Naive thymus-derived CD4-positive, alpha-beta T cell (primary cell): ENCODE data around the gene CENPB. TPM values are rescaled to one million over a fixed set of nuclear protein-coding genes. Genes with fewer than 3 reads are reported as not detected.

Experiments used
- ATAC-seq: fragments of 150-1000 bp; cut with Tn5 transposase; 2 replicates; pipeline ENCODE4 v1.10.0; 2021; ENCODE audit warnings: mild to moderate bottlenecking, moderate library complexity
- CTCF ChIA-PET: fragments of 350-600 bp; sonication (Branson Sonifier 250); formaldehyde crosslinking; loops from one replicate; lab custom pipeline; 2021; ENCODE audit warnings: antibody characterized with exemption; lab: Charles Lee
- POLR2A ChIA-PET: fragments of 350-600 bp; sonication (Branson Sonifier 250); formaldehyde crosslinking; loops from one replicate; lab custom pipeline; 2021; ENCODE audit warnings: antibody characterized with exemption, inconsistent platforms; lab: Charles Lee
- DNase-seq, 9 donors: peaks; one replicate each; pipeline versions ENCODE4 v3.0.0 to v3.0.0-alpha.2; 2020 to 2022; ENCODE audit warnings: mixed read lengths in 1 of 9
- H3K27ac ChIP-seq: one replicate; pipeline ENCODE4 v1.7.0; 2013; ENCODE audit warnings: mild to moderate bottlenecking, low read depth, low read length, moderate library complexity
- H3K27me3 ChIP-seq, 2 donors: one replicate each; pipeline ENCODE4 v1.7.0; 2013; ENCODE audit warnings: low read length in 2 of 2, mild to moderate bottlenecking in 2 of 2, moderate library complexity in 2 of 2; ENCODE audit not compliant: control insufficient read depth in 2 of 2, insufficient read depth in 2 of 2
- H3K36me3 ChIP-seq, 3 experiments: 1 replicate in 2 of 3; 2 replicates in 1 of 3; pipeline ENCODE4 v1.7.0; 2013; ENCODE audit warnings: low read length in 3 of 3, mild to moderate bottlenecking in 3 of 3, moderate library complexity in 1 of 3; ENCODE audit not compliant: insufficient read depth in 3 of 3, control insufficient read depth in 2 of 3
- H3K4me1 ChIP-seq, 2 donors: one replicate each; pipeline ENCODE4 v1.7.0; 2013; ENCODE audit warnings: low read length in 2 of 2, mild to moderate bottlenecking in 2 of 2, moderate library complexity in 1 of 2; ENCODE audit not compliant: control insufficient read depth in 2 of 2, insufficient read depth in 2 of 2
- H3K4me3 ChIP-seq: 2 replicates; pipeline ENCODE4 v1.7.0; 2013; ENCODE audit warnings: mild to moderate bottlenecking, low read length
- H3K9me3 ChIP-seq, 3 experiments: 1 replicate in 2 of 3; 2 replicates in 1 of 3; pipeline ENCODE4 v1.7.0; 2013; ENCODE audit warnings: low read length in 3 of 3; ENCODE audit not compliant: control insufficient read depth in 2 of 3
- H3K27ac Mint-ChIP-seq, 9 donors: one replicate each; pipeline ENCODE4 v1.8.0; 2020 to 2022; ENCODE audit warnings: mixed read lengths in 9 of 9, mild to moderate bottlenecking in 8 of 9, moderate library complexity in 5 of 9, inconsistent platforms in 2 of 9
- H3K27me3 Mint-ChIP-seq, 5 donors: one replicate each; pipeline ENCODE4 v1.8.0; 2021 to 2022; ENCODE audit warnings: mixed read lengths in 5 of 5, mild to moderate bottlenecking in 1 of 5
- H3K36me3 Mint-ChIP-seq, 5 donors: one replicate each; pipeline ENCODE4 v1.8.0; 2020 to 2022; ENCODE audit warnings: mixed read lengths in 5 of 5, mild to moderate bottlenecking in 3 of 5, inconsistent platforms in 1 of 5
- H3K4me1 Mint-ChIP-seq, 7 donors: one replicate each; pipeline ENCODE4 v1.8.0; 2020 to 2022; ENCODE audit warnings: mixed read lengths in 7 of 7, mild to moderate bottlenecking in 3 of 7, inconsistent platforms in 1 of 7
- H3K4me3 Mint-ChIP-seq, 10 donors: one replicate each; pipeline ENCODE4 v1.8.0; 2020 to 2022; ENCODE audit warnings: mild to moderate bottlenecking in 10 of 10, mixed read lengths in 10 of 10, moderate library complexity in 6 of 10, inconsistent platforms in 2 of 10
- H3K9me3 Mint-ChIP-seq, 11 donors: one replicate each; pipeline ENCODE4 v1.8.0; 2020 to 2022; ENCODE audit warnings: mixed read lengths in 11 of 11, mild to moderate bottlenecking in 4 of 11, inconsistent platforms in 1 of 11, moderate library complexity in 1 of 11
- intact Hi-C, 2 donors: fragments of 100-400 bp; cut with micrococcal nuclease; formaldehyde crosslinking; loops; one replicate each; pipeline ENCODE4 v1.15.1; 2023
- polyA plus RNA-seq, 2 donors: library from polyadenylated mRNA; unstranded; fragments of 300-500 nt; fragmentation: Illumina TruSeq; gene quantifications; one replicate each; pipeline ENCODE4 v1.2.3, GENCODE V29; 2021
- total RNA-seq, 6 experiments: library from RNA in 5 of 6; stranded (reverse) in 5 of 6; gene quantifications; 1 replicate in 5 of 6; 2 replicates in 1 of 6; pipeline ENCODE4 v1.2.3 and lab custom pipeline; 2021 to 2026

Gene CENPB
- total and polyA plus RNA-seq, 7 experiments from 2014 or later = 1.3 to 73.6 (median 43.2) TPM

- peak overlapping the region; percentile 24 for H3K4me3 ChIP-seq
- Mint-ChIP-seq H3K9me3 (no peaks in the 10 kb centered on the region), H3K4me1 (peaks cover 0 to 15% (median 4%) of the 10 kb centered on the region in 7 donors), H3K36me3 (peaks cover 0 to 6% (median 3%) of the 10 kb centered on the region in 5 donors), H3K4me3 (peak overlapping the region; percentile 1 to 83 (median 66)), H3K27ac (peak overlapping the region in 6 of 9 donors; percentile 14 to 77 (median 58)), H3K27me3 (peaks cover 0 to 2% (median 0%) of the 10 kb centered on the region in 5 donors)
- no peak for DNase-seq
- H3K27me3 ChIP-seq = no peaks in the 10 kb centered on the region
- no peaks in the 10 kb centered on the region for H3K9me3 ChIP-seq
- H3K27ac ChIP-seq = no peak overlapping the region
- peaks cover 0 to 5% of the 10 kb centered on the region in 2 donors for H3K4me1 ChIP-seq
- CTCF ChIA-PET = interaction anchor here (0.8 to 3.3 kb wide), 6 partner anchors 12 to 340 kb away, joined by 3 to 24 read pairs (median 4); partner anchors contain the start of gene ADISSP
- POLR2A ChIA-PET = interaction anchor here (1.2 to 1.5 kb wide), 3 partner anchors 16 to 103 kb away, joined by 3 to 12 read pairs (median 5); partner anchors contain the start of gene ADISSP
- ATAC-seq = no peak
- intact Hi-C loops = loop anchor here in 1 of 2 donors (2.0 kb wide), 2 partner anchors 94 to 340 kb away; partner anchors contain the start of gene MAVS
- H3K36me3 ChIP-seq = peaks cover 0 to 17% (median 0%) of the 10 kb centered on the region in 3 experiments
Measured at GRCh38 chr20:3752386-3752759, 34.2 kb downstream of the CENPB start.

- Mint-ChIP-seq H3K9me3 (no peaks in the 10 kb centered on the region), H3K4me3 (peak overlapping the region; percentile 1 to 83 (median 66)), H3K36me3 (peaks cover 0 to 4% (median 0%) of the 10 kb centered on the region in 5 donors), H3K27me3 (peaks cover 0 to 4% (median 0%) of the 10 kb centered on the region in 5 donors), H3K4me1 (peaks cover 0 to 15% (median 4%) of the 10 kb centered on the region in 7 donors), H3K27ac (peak overlapping the region in 5 of 9 donors; percentile 14 to 77 (median 56))
- peak in 8 of 9 donors; percentile 29 to 64 (median 44) for DNase-seq
- intact Hi-C loops = loop anchor here in 1 of 2 donors (2.0 kb wide), 2 partner anchors 95 to 341 kb away; partner anchors contain the start of gene MAVS
- H3K27me3 ChIP-seq = no peaks in the 10 kb centered on the region
- no peaks in the 10 kb centered on the region for H3K9me3 ChIP-seq
- H3K27ac ChIP-seq = no peak overlapping the region
- peaks cover 0 to 5% of the 10 kb centered on the region in 2 donors for H3K4me1 ChIP-seq
- ATAC-seq = peak; percentile 47
- H3K4me3 ChIP-seq = peak overlapping the region; percentile 24
- POLR2A ChIA-PET = interaction anchor here (1.3 to 1.5 kb wide), 2 partner anchors 16 to 69 kb away, joined by 4 to 12 read pairs; partner anchors contain the start of genes ADISSP and AP5S1
- H3K36me3 ChIP-seq = peaks cover 0 to 17% (median 0%) of the 10 kb centered on the region in 3 experiments
- CTCF ChIA-PET = no interaction called here
Measured at GRCh38 chr20:3751675-3752385, 34.7 kb downstream of the CENPB start.

GRCh38 chr20:3751305-3751674, 35.2 kb downstream of the CENPB start:
- intact Hi-C loops = no loop called here
- no peaks in the 10 kb centered on the region for H3K9me3 Mint-ChIP-seq

GRCh38 chr20:3749689-3750531, 36.6 kb downstream of the CENPB start:
- DNase-seq (peak in 3 of 9 donors; percentile 11 to 52 (median 20)), ATAC-seq (no peak)
- H3K4me3 ChIP-seq = no peak overlapping the region
- H3K9me3 ChIP-seq = no peaks in the 10 kb centered on the region
- CTCF ChIA-PET = interaction anchor here (0.5 to 1.1 kb wide), 4 partner anchors 11 to 38 kb away, joined by 3 to 4 read pairs (median 3); partner anchors contain the start of gene ADISSP
- peaks cover 0 to 6% (median 0%) of the 10 kb centered on the region in 3 experiments for H3K36me3 ChIP-seq
- POLR2A ChIA-PET = interaction anchor here (1.3 kb wide), 1 partner anchor 71 kb away, joined by 4 read pairs; the partner anchor contains the start of gene AP5S1
- H3K4me1 ChIP-seq = peaks cover 6 to 7% of the 10 kb centered on the region in 2 donors
- Mint-ChIP-seq H3K4me1 (peaks cover 0 to 19% (median 9%) of the 10 kb centered on the region in 7 donors), H3K27me3 (peaks cover 0 to 7% (median 2%) of the 10 kb centered on the region in 5 donors), H3K4me3 (no peak overlapping the region), H3K27ac (no peak overlapping the region), H3K9me3 (no peaks in the 10 kb centered on the region), H3K36me3 (peaks cover 0 to 4% (median 0%) of the 10 kb centered on the region in 5 donors)
- no peak overlapping the region for H3K27ac ChIP-seq
- intact Hi-C loops = no loop called here
- H3K27me3 ChIP-seq = no peaks in the 10 kb centered on the region

More at GRCh38 chr20:3751305-3751674, 35.2 kb downstream of the CENPB start:
- H3K4me3 Mint-ChIP-seq = peak overlapping the region in 3 of 10 donors; percentile 32 to 73 (median 38)
- DNase-seq (no peak), ATAC-seq (no peak)
- no peaks in the 10 kb centered on the region for H3K27me3 ChIP-seq
- peaks cover 0 to 5% of the 10 kb centered on the region in 2 donors for H3K4me1 ChIP-seq
- peaks cover 0 to 17% (median 0%) of the 10 kb centered on the region in 3 experiments for H3K36me3 ChIP-seq
- H3K27me3 Mint-ChIP-seq = peaks cover 0 to 7% (median 0%) of the 10 kb centered on the region in 5 donors
- H3K27ac ChIP-seq = no peak overlapping the region
- H3K4me1 Mint-ChIP-seq = peaks cover 0 to 15% (median 4%) of the 10 kb centered on the region in 7 donors
- H3K4me3 ChIP-seq = no peak overlapping the region
- CTCF ChIA-PET = interaction anchor here (0.6 to 1.1 kb wide), 4 partner anchors 16 to 400 kb away, joined by 3 read pairs; partner anchors contain the start of gene ADISSP
- POLR2A ChIA-PET = interaction anchor here (1.3 kb wide), 1 partner anchor 69 kb away, joined by 4 read pairs; the partner anchor contains the start of gene AP5S1
- H3K36me3 Mint-ChIP-seq = peaks cover 0 to 4% (median 0%) of the 10 kb centered on the region in 5 donors
- H3K9me3 ChIP-seq = no peaks in the 10 kb centered on the region
- H3K27ac Mint-ChIP-seq = peak overlapping the region in 1 of 9 donors; percentile 39

GRCh38 chr20:3749087-3749688, 37.4 kb downstream of the CENPB start:
- ATAC-seq (no peak), DNase-seq (no peak)
- no peaks in the 10 kb centered on the region for H3K36me3 ChIP-seq
- intact Hi-C loops = no loop called here
- H3K4me3 ChIP-seq = no peak overlapping the region
- POLR2A ChIA-PET = no interaction called here
- H3K4me1 ChIP-seq = peaks cover 8 to 10% of the 10 kb centered on the region in 2 donors
- Mint-ChIP-seq H3K36me3 (peaks cover 0 to 4% (median 0%) of the 10 kb centered on the region in 5 donors), H3K9me3 (no peaks in the 10 kb centered on the region), H3K4me1 (peaks cover 0 to 26% (median 14%) of the 10 kb centered on the region in 7 donors), H3K27ac (peak overlapping the region in 1 of 9 donors; percentile 24), H3K4me3 (no peak overlapping the region), H3K27me3 (peaks cover 0 to 12% (median 7%) of the 10 kb centered on the region in 5 donors)
- H3K9me3 ChIP-seq = no peaks in the 10 kb centered on the region
- CTCF ChIA-PET = interaction anchor here (0.5 kb wide), 1 partner anchor 10 kb away, joined by 3 read pairs; no protein-coding TSS in a partner anchor
- H3K27ac ChIP-seq = no peak overlapping the region
- H3K27me3 ChIP-seq = no peaks in the 10 kb centered on the region
